GM12865 (cell line): ENCODE results near the gene TRMT2A.

Experiments
- DNase-seq: peaks from one replicate; pipeline ENCODE4 v3.0.0; 2010; ENCODE audit warnings: low read depth
- H3K4me3 ChIP-seq: 2 replicates; pipeline ENCODE4 v1.5.1; 2011; ENCODE audit warnings: mild to moderate bottlenecking, low read depth, low read length, control low read depth
- CTCF ChIP-seq: IDR thresholded peaks from 2 replicates; pipeline ENCODE4 v1.5.1; 2011; ENCODE audit warnings: low read length, control low read depth, low read depth, inconsistent platforms; ENCODE audit not compliant: insufficient read depth; ENCODE audit errors: missing control alignments

The TRMT2A gene

GRCh38 chr22:20159076-20159475, 42.0 kb upstream of the TRMT2A start:
- no peak overlapping the region for H3K4me3 ChIP-seq
- TF ChIP-seq CTCF = no peak
- DNase-seq = no peak

GRCh38 chr22:20158391-20159036, 41.5 kb upstream of the TRMT2A start:
- no peak overlapping the region for H3K4me3 ChIP-seq
- DNase-seq = no peak
- TF ChIP-seq CTCF = no peak

DNA sequence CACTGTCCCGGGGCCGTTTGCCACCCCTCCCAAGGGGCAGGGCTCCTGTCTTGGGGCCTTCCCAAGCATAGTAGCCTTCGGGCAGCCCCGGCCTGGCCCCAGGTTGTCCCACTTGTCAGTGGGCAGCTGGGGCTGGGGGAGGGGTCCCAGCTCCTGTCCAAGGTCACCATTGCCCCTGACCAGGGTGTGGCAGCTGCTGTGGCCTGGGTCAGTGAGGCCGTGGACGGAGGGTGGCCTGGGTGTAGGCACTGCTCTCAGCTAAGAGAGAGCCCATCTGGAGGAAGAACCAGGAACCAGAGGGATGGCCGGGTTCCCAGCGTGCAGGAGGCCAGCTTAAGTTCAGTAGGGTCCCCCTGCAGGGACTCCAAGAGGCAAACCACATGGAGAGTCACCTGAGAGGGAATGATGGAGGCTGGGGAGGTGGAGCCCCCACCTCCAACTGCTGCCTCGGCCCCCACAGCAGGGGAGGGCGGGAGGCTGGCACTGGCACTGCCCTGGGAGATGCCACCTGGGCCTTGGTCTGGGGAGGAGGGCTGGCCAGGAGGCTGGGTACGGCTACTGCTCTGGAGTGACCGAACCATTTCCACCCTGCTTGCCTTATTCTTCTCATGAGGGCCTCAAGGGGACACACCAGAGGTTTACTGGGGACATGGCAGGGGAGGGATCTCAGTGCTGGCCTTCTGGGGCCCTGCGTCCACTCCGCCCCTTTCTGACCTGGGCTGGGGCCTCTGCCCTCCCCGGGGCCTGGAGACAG, 40.6 kb upstream of the TRMT2A start:
- no peak overlapping the region for H3K4me3 ChIP-seq
- no peak for DNase-seq
- no peak for TF ChIP-seq CTCF

DNA sequence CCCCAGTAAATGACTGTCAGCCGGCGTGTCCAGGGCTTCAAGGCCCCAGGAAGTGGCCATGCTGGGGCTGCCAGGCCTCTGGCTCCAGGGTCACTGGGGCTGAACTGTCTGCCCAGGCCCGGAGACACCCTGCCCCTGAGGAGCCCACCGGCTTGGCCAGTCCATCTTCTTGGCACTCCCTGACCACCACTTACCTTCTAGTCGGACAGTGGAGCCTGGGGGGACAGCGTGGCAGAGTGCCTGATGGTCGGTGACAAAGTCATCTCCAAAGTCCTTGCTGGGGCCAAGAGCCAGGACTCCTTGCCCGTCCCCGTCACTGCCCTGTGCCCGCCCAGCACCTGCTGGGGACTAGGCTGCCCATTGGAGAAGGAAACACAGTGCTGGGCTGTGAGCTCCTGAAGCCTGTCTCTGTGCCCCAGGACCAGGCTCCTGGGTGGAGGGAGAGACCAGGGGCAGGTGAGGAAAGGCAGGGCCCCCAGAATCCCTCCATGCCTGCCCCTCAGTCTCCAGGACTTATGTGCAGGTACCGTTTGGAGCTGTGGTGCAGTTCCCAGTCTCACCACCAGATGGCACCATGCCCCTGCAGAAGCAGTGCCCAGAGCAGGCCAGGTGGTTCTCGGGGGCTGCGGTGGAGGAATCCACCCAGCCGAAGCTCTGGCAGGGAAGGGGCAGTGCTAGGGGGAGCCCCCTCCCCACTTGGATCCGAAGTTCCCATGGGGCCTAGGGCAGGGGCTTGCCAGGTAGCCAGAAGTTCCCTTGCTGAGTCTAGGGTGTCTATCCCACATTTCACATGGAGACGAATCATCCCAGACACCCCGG, 39.8 kb upstream of the TRMT2A start:
- DNase-seq = peak; percentile 86
- peak; percentile 99 for TF ChIP-seq CTCF
- no peak overlapping the region for H3K4me3 ChIP-seq

GRCh38 chr22:20156042-20156389, 39.0 kb upstream of the TRMT2A start:
- TF ChIP-seq CTCF = no peak
- no peak for DNase-seq
- H3K4me3 ChIP-seq = no peak overlapping the region

- no peak overlapping the region for H3K4me3 ChIP-seq
- DNase-seq = peak; percentile 24
- TF ChIP-seq CTCF = no peak
These were observed 38.5 kb upstream of the TRMT2A start for GRCh38 chr22:20155330-20156041.
